Lung (tissue), 4 donors: ENCODE measurements around the gene TAGLN. TPM values are rescaled to one million over a fixed set of nuclear protein-coding genes. Genes with fewer than 3 reads are reported as not detected.

Source experiments
- polyA plus RNA-seq, 2 donors: library from polyadenylated mRNA; stranded (reverse); fragments of 200-250 nt; gene quantifications; one replicate each; pipeline ENCODE4 v1.2.1, GENCODE V29; 2013
- total RNA-seq, 2 donors: library from RNA; depleted of rRNA in 1 of 2; stranded (reverse); fragments of >200 nt in 1 of 2; gene quantifications; one replicate each; pipeline ENCODE4 v1.2.1, GENCODE V29; 2014 to 2021
- donor health status: Bipolar disorder and iron deficiency.
- donor health status: healthy.
- donor health status: DM: yes; HTN: yes; CAD: no.

Gene TAGLN
- total and polyA plus RNA-seq, 4 donors, result 172 to 683 (median 519) TPM

Other genes starting within 250 kb of the TAGLN start
- gene SIK3, start 100.9 kb upstream of the TAGLN start, total RNA-seq, result 10 to 100 TPM; 42.3 to 43.4 TPM
- gene SIK3, start 100.9 kb upstream of the TAGLN start, polyA plus RNA-seq, result 10 to 100 TPM in 1 of 2 donors, 1 to 10 TPM in 1; 9.0 to 16.8 TPM
- gene PAFAH1B2, start 55.1 kb upstream of the TAGLN start, total RNA-seq, result 10 to 100 TPM; 70.7 to 73.1 TPM
- gene PAFAH1B2, start 55.1 kb upstream of the TAGLN start, polyA plus RNA-seq, result 10 to 100 TPM; 22.2 to 23.8 TPM
- gene SIDT2, start 20.6 kb upstream of the TAGLN start, total RNA-seq, result 10 to 100 TPM; 25.4 to 84.8 TPM
- 10 to 100 TPM; 31.4 to 45.4 TPM for gene SIDT2, start 20.6 kb upstream of the TAGLN start, polyA plus RNA-seq
- 10 to 100 TPM; 33.9 to 82.5 TPM for gene PCSK7, start 32.7 kb downstream of the TAGLN start, total RNA-seq
- 10 to 100 TPM; 29.2 to 31.9 TPM for gene PCSK7, start 32.7 kb downstream of the TAGLN start, polyA plus RNA-seq
- gene RNF214, start 33.3 kb downstream of the TAGLN start, total RNA-seq, result 10 to 100 TPM; 18.5 to 19.8 TPM
- gene RNF214, start 33.3 kb downstream of the TAGLN start, polyA plus RNA-seq, result 10 to 100 TPM in 1 of 2 donors, 1 to 10 TPM in 1; 8.6 to 10.7 TPM
- gene BACE1-AS, start 92.0 kb downstream of the TAGLN start, total RNA-seq, result 1 to 10 TPM; 5.8 to 5.9 TPM
- gene BACE1-AS, start 92.0 kb downstream of the TAGLN start, polyA plus RNA-seq, result 1 to 10 TPM; 1.9 to 9.5 TPM
- 10 to 100 TPM; 18.6 to 30.7 TPM for gene BACE1, start 116.9 kb downstream of the TAGLN start, total RNA-seq
- 1 to 10 TPM; 5.1 to 7.8 TPM for gene BACE1, start 116.9 kb downstream of the TAGLN start, polyA plus RNA-seq
- gene CEP164, start 128.5 kb downstream of the TAGLN start, total RNA-seq, result 10 to 100 TPM; 33.2 to 36.1 TPM
- gene CEP164, start 128.5 kb downstream of the TAGLN start, polyA plus RNA-seq, result 10 to 100 TPM; 12.0 to 20.1 TPM